H1 (cell line): ENCODE measurements around the gene RGS17. TPM values are rescaled to one million over a fixed set of nuclear protein-coding genes. Genes with fewer than 3 reads are reported as not detected.

Source experiments
- CTCF ChIA-PET: fragments of 300-600 bp; sonication (Branson Sonifier 250); formaldehyde crosslinking; loops from one replicate; lab custom pipeline; 2021; ENCODE audit not compliant: partially characterized antibody; lab: Charles Lee
- POLR2A ChIA-PET: fragments of 300-600 bp; sonication (Branson Sonifier 250); formaldehyde crosslinking; loops from one replicate; lab custom pipeline; 2021; ENCODE audit warnings: inconsistent platforms; ENCODE audit not compliant: partially characterized antibody; lab: Charles Lee
- DNase-seq, 2 experiments: peaks; one replicate each; pipeline versions ENCODE4 v3.0.0 to v3.0.0-alpha.2; 2010 to 2022; ENCODE audit warnings: low spot score in 2 of 2, low read depth in 1 of 2, mixed read lengths in 1 of 2
- FAIRE-seq: peaks from 2 replicates; lab custom pipeline; 2011; peaks lifted over from hg19 to GRCh38; lab: Jason Lieb, UNC
- H2AFZ ChIP-seq: 2 replicates; pipeline ENCODE4 v1.8.1; 2012; ENCODE audit warnings: low read length, inconsistent platforms
- H2AK5ac ChIP-seq: 2 replicates; pipeline ENCODE4 v1.6.1; 2013; ENCODE audit warnings: low read depth, low read length
- H2BK120ac ChIP-seq: replicated peaks from 2 replicates; pipeline ENCODE3; 2013; ENCODE audit warnings: low read depth, low read length, inconsistent platforms
- H2BK12ac ChIP-seq: 2 replicates; pipeline ENCODE4 v1.6.1; 2013; ENCODE audit warnings: low read depth, low read length
- H2BK15ac ChIP-seq: 2 replicates; pipeline ENCODE4 v1.6.1; 2013; ENCODE audit warnings: low read length
- H2BK20ac ChIP-seq: 2 replicates; pipeline ENCODE4 v1.6.1; 2013; ENCODE audit warnings: low read length
- H2BK5ac ChIP-seq: 2 replicates; pipeline ENCODE4 v1.6.1; 2013; ENCODE audit warnings: low read depth, low read length
- H3K14ac ChIP-seq: 2 replicates; pipeline ENCODE4 v1.6.1; 2013; ENCODE audit warnings: inconsistent platforms; ENCODE audit not compliant: insufficient read length
- H3K18ac ChIP-seq: 2 replicates; pipeline ENCODE4 v1.6.1; 2013; ENCODE audit warnings: low read length; ENCODE audit errors: extremely low read depth
- H3K23ac ChIP-seq: 2 replicates; pipeline ENCODE4 v1.6.1; 2013; ENCODE audit warnings: inconsistent platforms; ENCODE audit not compliant: insufficient read length
- H3K23me2 ChIP-seq: 2 replicates; pipeline ENCODE4 v1.6.1; 2013; ENCODE audit warnings: low read depth, low read length
- H3K27ac ChIP-seq: 2 replicates; pipeline ENCODE4 v1.6.1; 2011; ENCODE audit warnings: low read depth, low read length, inconsistent platforms
- H3K27me3 ChIP-seq, 4 experiments: replicated peaks in 1 of 4; 1 replicate in 1 of 4; 2 replicates in 3 of 4; pipeline versions ENCODE4 v1.6.1 to v1.8.1; 2011 to 2013; ENCODE audit warnings: low read length in 3 of 4, mild to moderate bottlenecking in 3 of 4, inconsistent platforms in 2 of 4, mixed read lengths in 2 of 4, moderate library complexity in 1 of 4; ENCODE audit not compliant: control insufficient read depth in 3 of 4, insufficient read depth in 3 of 4; ENCODE audit errors: extremely low read depth in 1 of 4
- H3K36me3 ChIP-seq, 4 experiments: 2 replicates each; pipeline versions ENCODE4 v1.6.1 to v1.8.1; 2011 to 2013; ENCODE audit warnings: mild to moderate bottlenecking in 4 of 4, low read length in 3 of 4, moderate library complexity in 2 of 4, control low read depth in 1 of 4, inconsistent platforms in 1 of 4; ENCODE audit not compliant: insufficient read depth in 4 of 4, control insufficient read depth in 2 of 4
- H3K4ac ChIP-seq: replicated peaks from 2 replicates; pipeline ENCODE3; 2013; ENCODE audit warnings: low read length, low read depth, mixed read lengths, inconsistent platforms; ENCODE audit not compliant: insufficient read length
- H3K4me1 ChIP-seq, 4 experiments: replicated peaks in 1 of 4; 1 replicate in 1 of 4; 2 replicates in 3 of 4; pipeline versions ENCODE4 v1.6.1 to v1.8.1; 2011 to 2013; ENCODE audit warnings: low read length in 3 of 4, inconsistent platforms in 2 of 4, mixed read lengths in 1 of 4; ENCODE audit not compliant: insufficient read depth in 4 of 4, control insufficient read depth in 3 of 4
- H3K4me2 ChIP-seq, 2 experiments: 2 replicates each; pipeline versions ENCODE4 v1.6.1 to v1.8.1; 2011 to 2013; ENCODE audit warnings: low read depth in 2 of 2, low read length in 2 of 2, control low read depth in 1 of 2, inconsistent platforms in 1 of 2, mild to moderate bottlenecking in 1 of 2; ENCODE audit not compliant: insufficient read depth in 1 of 2
- H3K4me3 ChIP-seq, 4 experiments: fragments of 200-600, 300-600 bp in 1 of 4; sonication (generic), shearing (Covaris generic), sonication (Bioruptor Twin) in 1 of 4; 2 replicates each; pipeline versions ENCODE4 v1.5.1 to v1.8.1; 2011 to 2016; ENCODE audit warnings: low read length in 4 of 4, low read depth in 3 of 4, control low read depth in 2 of 4, inconsistent platforms in 2 of 4, mild to moderate bottlenecking in 2 of 4, mixed read lengths in 1 of 4, moderate library complexity in 1 of 4; ENCODE audit not compliant: insufficient read depth in 2 of 4; ENCODE audit errors: extremely low read depth in 1 of 4
- H3K56ac ChIP-seq: replicated peaks from 2 replicates; pipeline ENCODE3; 2013; ENCODE audit warnings: low read depth, mild to moderate bottlenecking, mixed read lengths, low read length, inconsistent platforms; ENCODE audit not compliant: insufficient read length
- H3K79me1 ChIP-seq: 2 replicates; pipeline ENCODE4 v1.6.1; 2013; ENCODE audit warnings: low read depth, low read length, control low read depth
- H3K79me2 ChIP-seq, 2 experiments: 2 replicates each; pipeline versions ENCODE4 v1.6.1 to v1.8.1; 2012 to 2013; ENCODE audit warnings: low read length in 2 of 2, mild to moderate bottlenecking in 2 of 2, inconsistent platforms in 1 of 2; ENCODE audit not compliant: insufficient read depth in 2 of 2, control insufficient read depth in 1 of 2
- H3K9ac ChIP-seq, 4 experiments: replicated peaks in 1 of 4; 1 replicate in 1 of 4; 2 replicates in 3 of 4; pipeline versions ENCODE4 v1.6.1 to v1.8.1; 2011 to 2013; ENCODE audit warnings: low read depth in 3 of 4, low read length in 3 of 4, control low read depth in 2 of 4, mild to moderate bottlenecking in 2 of 4, moderate library complexity in 2 of 4, inconsistent platforms in 1 of 4; ENCODE audit errors: extremely low read depth in 1 of 4
- H3K9me3 ChIP-seq, 2 experiments: 2 replicates each; pipeline versions ENCODE4 v1.6.1 to v1.8.1; 2012 to 2013; ENCODE audit warnings: mild to moderate bottlenecking in 2 of 2, moderate library complexity in 2 of 2, control low read depth in 1 of 2, inconsistent platforms in 1 of 2, low read depth in 1 of 2, low read length in 1 of 2, mixed read lengths in 1 of 2; ENCODE audit not compliant: insufficient read depth in 2 of 2
- H4K20me1 ChIP-seq, 2 experiments: replicated peaks in 1 of 2; 2 replicates each; pipeline versions ENCODE3 to v1.8.1; 2011 to 2013; ENCODE audit warnings: inconsistent platforms in 2 of 2, low read length in 2 of 2, mild to moderate bottlenecking in 1 of 2; ENCODE audit not compliant: insufficient read depth in 2 of 2, control insufficient read depth in 1 of 2
- H4K5ac ChIP-seq: 2 replicates; pipeline ENCODE4 v1.6.1; 2013; ENCODE audit warnings: low read length, low read depth, mixed read lengths, inconsistent platforms; ENCODE audit not compliant: insufficient read length
- H4K8ac ChIP-seq: 2 replicates; pipeline ENCODE4 v1.8.0; 2013; ENCODE audit warnings: mild to moderate bottlenecking, moderate library complexity, low read length, inconsistent platforms; ENCODE audit not compliant: insufficient read depth; ENCODE audit errors: extremely low read depth
- H4K91ac ChIP-seq: replicated peaks from 2 replicates; pipeline ENCODE3; 2013; ENCODE audit warnings: low read length, mixed read lengths, inconsistent platforms; ENCODE audit not compliant: insufficient read length
- ASH2L ChIP-seq: fragments of 200-600, 300-600 bp; sonication (generic); IDR thresholded peaks from one replicate; pipeline ENCODE4 v1.7.1; 2017; ENCODE audit warnings: low read length
- CEBPB ChIP-seq: IDR thresholded peaks from 2 replicates; pipeline ENCODE4 v1.6.1; 2012; ENCODE audit warnings: low read depth, low read length
- CHD2 ChIP-seq: IDR thresholded peaks from 2 replicates; pipeline ENCODE4 v1.6.1; 2012; ENCODE audit warnings: low read length, improper control_type of control experiment
- CTCF ChIP-seq, 3 experiments: IDR thresholded peaks; 1 replicate in 2 of 3; 2 replicates in 1 of 3; pipeline versions ENCODE4 v1.5.1 to v1.6.1; 2011; ENCODE audit warnings: low read length in 3 of 3, mild to moderate bottlenecking in 3 of 3, inconsistent platforms in 2 of 3, low read depth in 1 of 3, moderate library complexity in 1 of 3; ENCODE audit not compliant: insufficient read depth in 1 of 3; ENCODE audit errors: control extremely low read depth in 1 of 3
- EP300 ChIP-seq, 2 experiments: IDR thresholded peaks; 1 replicate in 1 of 2; 2 replicates in 1 of 2; pipeline ENCODE4 v1.6.1; 2011 to 2012; ENCODE audit warnings: low read depth in 2 of 2, low read length in 2 of 2, mild to moderate bottlenecking in 2 of 2, borderline replicate concordance in 1 of 2, inconsistent platforms in 1 of 2, moderate library complexity in 1 of 2
- JUND ChIP-seq: IDR thresholded peaks from 2 replicates; pipeline ENCODE4 v1.6.1; 2011; ENCODE audit warnings: mild to moderate bottlenecking, improper control_type of control experiment, low read length
- KDM1A ChIP-seq: fragments of 200-600, 300-600 bp; sonication (generic); IDR thresholded peaks from 2 replicates; pipeline ENCODE4 v1.7.1; 2016; ENCODE audit warnings: mild to moderate bottlenecking, low read length, borderline replicate concordance
- MAFK ChIP-seq: IDR thresholded peaks from 2 replicates; pipeline ENCODE4 v1.6.1; 2012; ENCODE audit warnings: low read depth, mild to moderate bottlenecking, improper control_type of control experiment, low read length
- PHF8 ChIP-seq: fragments of 200-600 bp; sonication (generic); conservative IDR thresholded peaks from 2 replicates; pipeline ENCODE4 v1.7.1; 2012; ENCODE audit warnings: low read depth, mild to moderate bottlenecking, inconsistent platforms, low read length, moderate library complexity
- SP4 ChIP-seq: IDR thresholded peaks from 2 replicates; pipeline ENCODE4 v1.6.1; 2012; ENCODE audit warnings: low read length, inconsistent platforms
- SUZ12 ChIP-seq: fragments of 200-600 bp; sonication (generic); IDR thresholded peaks from 2 replicates; pipeline ENCODE4 v1.6.1; 2012; ENCODE audit warnings: mild to moderate bottlenecking, inconsistent platforms, low read length, moderate library complexity, mixed read lengths
- TAF7 ChIP-seq: optimal IDR thresholded peaks from 2 replicates; pipeline ENCODE3; 2011; ENCODE audit warnings: low read depth, mild to moderate bottlenecking, inconsistent platforms, low read length, moderate library complexity, borderline replicate concordance
- TBP ChIP-seq: IDR thresholded peaks from 2 replicates; pipeline ENCODE4 v1.6.1; 2011; ENCODE audit warnings: low read depth, low read length, improper control_type of control experiment
- YY1 ChIP-seq: IDR thresholded peaks from 2 replicates; pipeline ENCODE4 v1.6.1; 2011; ENCODE audit warnings: low read depth, mild to moderate bottlenecking, low read length
- polyA plus RNA-seq, 7 experiments: library from polyadenylated mRNA; depleted of rRNA in 3 of 7; stranded (reverse) in 5 of 7; unstranded in 2 of 7; fragments of >200 nt in 5 of 7; fragments of 200-250 nt in 2 of 7; gene quantifications; 1 replicate in 5 of 7; 2 replicates in 1 of 7; 4 replicates in 1 of 7; pipeline versions ENCODE4 v1.2.1 to v1.2.3, GENCODE V29; 2011 to 2013; ENCODE audit warnings: missing spikeins in 2 of 7, mixed read lengths in 2 of 7
- total RNA-seq: library from RNA; stranded (reverse); fragmentation: NEBNext Ultra II Directional; extraction: Animal tissue kit (Norgen Biotek cat#: 25700); gene quantifications from 2 replicates; pipeline ENCODE4 v1.2.1, GENCODE V29; 2021

Gene RGS17
- total and polyA plus RNA-seq, 2 of the 8 experiments (the other 6 are each of a cell fraction or from before 2014, with no cell fraction given): 2.0 to 12.2 TPM

- H3K9ac ChIP-seq: no peak overlapping the region
- no peak overlapping the region for H3K4ac ChIP-seq
- H4K5ac ChIP-seq: no peak overlapping the region
- no peak overlapping the region for H4K91ac ChIP-seq
- POLR2A ChIA-PET: no interaction called here
- no peak overlapping the region for H3K23ac ChIP-seq
- H3K79me1 ChIP-seq: no peaks in the 10 kb centered on the region
- no peak overlapping the region for H2BK5ac ChIP-seq
- H4K8ac ChIP-seq: no peak overlapping the region
- no peak for DNase-seq
- no peak overlapping the region for H3K27ac ChIP-seq
- H3K27me3 ChIP-seq: no peaks in the 10 kb centered on the region
- H3K9me3 ChIP-seq: peaks cover 0 to 5% of the 10 kb centered on the region in 2 experiments; a peak in 2 of 4 replicates
- H3K23me2 ChIP-seq: no peaks in the 10 kb centered on the region
- no peak overlapping the region for H3K56ac ChIP-seq
- H2AK5ac ChIP-seq: no peak overlapping the region
- H2BK20ac ChIP-seq: no peak overlapping the region
- H3K18ac ChIP-seq: no peak overlapping the region
- no peaks in the 10 kb centered on the region for H4K20me1 ChIP-seq
- H2AFZ ChIP-seq: no peak overlapping the region
- peaks cover 0 to 1% (median under 1%) of the 10 kb centered on the region in 4 experiments; a peak in 3 of 7 replicates for H3K4me1 ChIP-seq
- no peak overlapping the region for H2BK120ac ChIP-seq
- TF ChIP-seq JUND: no peak
- TF ChIP-seq SP4: no peak
- TF ChIP-seq ASH2L: no peak
- TF ChIP-seq CEBPB: no peak
- no peak for TF ChIP-seq SUZ12
- TF ChIP-seq TBP: no peak
- TF ChIP-seq EP300 (IDR thresholded peaks at IDR 0.05; ENCODE audit: borderline replicate concordance in 1 of 2, low read depth in 2 of 2, low read length in 2 of 2): no peak
- no peak for TF ChIP-seq MAFK
- TF ChIP-seq KDM1A: no peak
- no peak for TF ChIP-seq CHD2
- TF ChIP-seq PHF8: no peak
- TF ChIP-seq CTCF (IDR thresholded peaks at IDR 0.05; ENCODE audit: control extremely low read depth in 1 of 3, insufficient read depth in 1 of 3, low read depth in 1 of 3, low read length in 3 of 3): no peak
- TF ChIP-seq YY1: no peak
- no peak for TF ChIP-seq TAF7
- TF ChIP-seq, all 59 proteins: peak for 0
- Histone ChIP-seq H3K79me2 (peaks cover 0 to 7% of the 10 kb centered on the region in 2 experiments; a peak in 1 of 4 replicates), H3K4me2 (no peak overlapping the region), H2BK12ac (no peak overlapping the region), H3K14ac (no peak overlapping the region), H3K4me3 (no peak overlapping the region), H2BK15ac (no peak overlapping the region), H3K36me3 (no peaks in the 10 kb centered on the region)
- CTCF ChIA-PET: no interaction called here
- FAIRE-seq: no peak
Measured at GRCh38 chr6:153065222-153065621, 65.9 kb downstream of the RGS17 start.
